ENCODE results near the gene GUSB.

GRCh38 chr7:65946904-65947303 lies 35.1 kb downstream of the GUSB start:
- TF ChIP-seq, protein P1, sequence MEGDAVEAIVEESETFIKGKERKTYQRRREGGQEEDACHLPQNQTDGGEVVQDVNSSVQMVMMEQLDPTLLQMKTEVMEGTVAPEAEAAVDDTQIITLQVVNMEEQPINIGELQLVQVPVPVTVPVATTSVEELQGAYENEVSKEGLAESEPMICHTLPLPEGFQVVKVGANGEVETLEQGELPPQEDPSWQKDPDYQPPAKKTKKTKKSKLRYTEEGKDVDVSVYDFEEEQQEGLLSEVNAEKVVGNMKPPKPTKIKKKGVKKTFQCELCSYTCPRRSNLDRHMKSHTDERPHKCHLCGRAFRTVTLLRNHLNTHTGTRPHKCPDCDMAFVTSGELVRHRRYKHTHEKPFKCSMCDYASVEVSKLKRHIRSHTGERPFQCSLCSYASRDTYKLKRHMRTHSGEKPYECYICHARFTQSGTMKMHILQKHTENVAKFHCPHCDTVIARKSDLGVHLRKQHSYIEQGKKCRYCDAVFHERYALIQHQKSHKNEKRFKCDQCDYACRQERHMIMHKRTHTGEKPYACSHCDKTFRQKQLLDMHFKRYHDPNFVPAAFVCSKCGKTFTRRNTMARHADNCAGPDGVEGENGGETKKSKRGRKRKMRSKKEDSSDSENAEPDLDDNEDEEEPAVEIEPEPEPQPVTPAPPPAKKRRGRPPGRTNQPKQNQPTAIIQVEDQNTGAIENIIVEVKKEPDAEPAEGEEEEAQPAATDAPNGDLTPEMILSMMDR (IDR thresholded peaks at IDR 0.05; ENCODE audit: low read depth, low read length, poor library complexity, severe bottlenecking) = no peak
- TF ChIP-seq EZH2phosphoT487 (IDR thresholded peaks at IDR 0.05; ENCODE audit: borderline replicate concordance, low read length) = no peak
